Testis (tissue), 3 donors: ENCODE measurements around the gene CBX3. TPM values are rescaled to one million over a fixed set of nuclear protein-coding genes. Genes with fewer than 3 reads are reported as not detected.

Experiments used
- DNase-seq: peaks from one replicate; pipeline ENCODE4 v3.0.0-alpha.2; 2019
- H3K27ac ChIP-seq, 2 donors: fragments of 200-600 bp; sonication (generic); one replicate each; pipeline ENCODE4 v1.5.1; 2019
- H3K27me3 ChIP-seq: fragments of 200-600 bp; sonication (generic); one replicate; pipeline ENCODE4 v1.5.1; 2019
- H3K36me3 ChIP-seq: fragments of 200-600 bp; sonication (generic); one replicate; pipeline ENCODE4 v1.5.1; 2017; ENCODE audit warnings: low read depth; ENCODE audit errors: missing control alignments
- H3K4me1 ChIP-seq: fragments of 200-600 bp; sonication (generic); one replicate; pipeline ENCODE4 v1.5.1; 2019
- H3K4me3 ChIP-seq, 2 donors: fragments of 200-600 bp; sonication (generic); one replicate each; pipeline ENCODE4 v1.5.1; 2017 to 2019
- H3K9me3 ChIP-seq: fragments of 200-600 bp; sonication (generic); one replicate; pipeline ENCODE4 v1.5.1; 2017
- POLR2A ChIP-seq: fragments of 450-650 bp; IDR thresholded peaks from one replicate; pipeline ENCODE4 v1.6.1; 2017; ENCODE audit warnings: antibody characterized with exemption, mild to moderate bottlenecking, moderate library complexity
- WGBS, 2 donors: methylation state at CpG; one replicate each; pipeline ENCODE4 v1.1.5; 2018; 5-methylcytosine and 5-hydroxymethylcytosine counted together
- intact Hi-C: fragments of 100-400 bp; cut with DNase I; formaldehyde crosslinking; loops from one replicate; pipeline ENCODE4 v1.15.1; 2023; ENCODE audit warnings: low total_unique reads
- polyA plus RNA-seq: library from polyadenylated mRNA; stranded (reverse); fragments of 350-450 nt; fragmentation: Illumina TruSeq; extraction: RNeasy Lipid Tissue Mini Kit (QIAGEN cat#74804); gene quantifications from one replicate; pipeline ENCODE4 v1.2.3, GENCODE V29; 2014; ENCODE audit warnings: low read depth, low replicate concordance; ENCODE audit not compliant: insufficient read depth
- total RNA-seq, 2 donors: library from RNA; depleted of rRNA; stranded (reverse); fragments of >200 nt; gene quantifications; one replicate each; pipeline ENCODE4 v1.2.3, GENCODE V29; 2016
- TF ChIP-seq, protein P1 (sequence below), 3 experiments: fragments of 450-650 bp in 2 of 3; fragments of 200-600 bp in 1 of 3; sonication (generic) in 1 of 3; IDR thresholded peaks; one replicate each; pipeline ENCODE4 v1.5.1; 2016 to 2019; ENCODE audit warnings: antibody characterized with exemption in 3 of 3, mild to moderate bottlenecking in 2 of 3, moderate library complexity in 1 of 3

The CBX3 gene
- total and polyA plus RNA-seq, 3 donors from 2014 or later: 95.7 to 137 (median 116) TPM

DNA sequence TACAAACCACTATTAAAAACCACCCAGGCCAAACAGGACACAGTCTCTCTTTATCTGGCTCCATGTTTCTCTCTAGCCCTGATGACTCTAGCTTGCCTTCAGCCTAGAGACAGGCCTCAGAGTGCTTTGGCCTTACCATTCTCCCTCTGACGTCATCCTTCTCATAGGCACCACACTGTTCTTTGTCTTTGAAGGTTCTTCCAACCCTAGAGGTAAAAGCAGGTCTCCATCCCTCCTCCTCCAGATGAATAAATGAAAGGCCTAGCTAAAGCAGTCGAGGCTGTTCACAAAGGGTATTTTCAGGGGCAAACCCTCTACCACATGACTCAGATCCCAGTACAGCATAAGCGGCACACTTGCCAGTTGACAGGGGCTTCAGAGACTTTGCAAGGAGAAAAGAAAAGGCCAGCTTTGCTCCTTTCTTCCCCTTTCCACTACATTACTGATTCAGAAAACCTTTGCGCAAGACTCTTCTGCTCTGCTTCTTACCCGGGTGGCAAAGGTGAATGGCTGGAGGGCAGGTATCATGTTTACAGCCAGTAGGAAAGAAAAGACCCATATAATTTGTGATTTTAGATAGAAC, 34.8 kb upstream of the CBX3 start:
- no peaks in the 10 kb centered on the region for H3K27me3 ChIP-seq
- no peak overlapping the region for H3K27ac ChIP-seq
- no peaks in the 10 kb centered on the region for H3K36me3 ChIP-seq
- no peaks in the 10 kb centered on the region for H3K4me1 ChIP-seq
- no peak overlapping the region for H3K4me3 ChIP-seq
- WGBS, 2 donors: 80 to 84% methylated on average over 5 of the region's 5 CpGs
- intact Hi-C loops: no loop called here
- TF ChIP-seq POLR2A: no peak
- TF ChIP-seq, protein P1, sequence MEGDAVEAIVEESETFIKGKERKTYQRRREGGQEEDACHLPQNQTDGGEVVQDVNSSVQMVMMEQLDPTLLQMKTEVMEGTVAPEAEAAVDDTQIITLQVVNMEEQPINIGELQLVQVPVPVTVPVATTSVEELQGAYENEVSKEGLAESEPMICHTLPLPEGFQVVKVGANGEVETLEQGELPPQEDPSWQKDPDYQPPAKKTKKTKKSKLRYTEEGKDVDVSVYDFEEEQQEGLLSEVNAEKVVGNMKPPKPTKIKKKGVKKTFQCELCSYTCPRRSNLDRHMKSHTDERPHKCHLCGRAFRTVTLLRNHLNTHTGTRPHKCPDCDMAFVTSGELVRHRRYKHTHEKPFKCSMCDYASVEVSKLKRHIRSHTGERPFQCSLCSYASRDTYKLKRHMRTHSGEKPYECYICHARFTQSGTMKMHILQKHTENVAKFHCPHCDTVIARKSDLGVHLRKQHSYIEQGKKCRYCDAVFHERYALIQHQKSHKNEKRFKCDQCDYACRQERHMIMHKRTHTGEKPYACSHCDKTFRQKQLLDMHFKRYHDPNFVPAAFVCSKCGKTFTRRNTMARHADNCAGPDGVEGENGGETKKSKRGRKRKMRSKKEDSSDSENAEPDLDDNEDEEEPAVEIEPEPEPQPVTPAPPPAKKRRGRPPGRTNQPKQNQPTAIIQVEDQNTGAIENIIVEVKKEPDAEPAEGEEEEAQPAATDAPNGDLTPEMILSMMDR (IDR thresholded peaks at IDR 0.05): no peak
- DNase-seq: no peak
- no peaks in the 10 kb centered on the region for H3K9me3 ChIP-seq

DNA sequence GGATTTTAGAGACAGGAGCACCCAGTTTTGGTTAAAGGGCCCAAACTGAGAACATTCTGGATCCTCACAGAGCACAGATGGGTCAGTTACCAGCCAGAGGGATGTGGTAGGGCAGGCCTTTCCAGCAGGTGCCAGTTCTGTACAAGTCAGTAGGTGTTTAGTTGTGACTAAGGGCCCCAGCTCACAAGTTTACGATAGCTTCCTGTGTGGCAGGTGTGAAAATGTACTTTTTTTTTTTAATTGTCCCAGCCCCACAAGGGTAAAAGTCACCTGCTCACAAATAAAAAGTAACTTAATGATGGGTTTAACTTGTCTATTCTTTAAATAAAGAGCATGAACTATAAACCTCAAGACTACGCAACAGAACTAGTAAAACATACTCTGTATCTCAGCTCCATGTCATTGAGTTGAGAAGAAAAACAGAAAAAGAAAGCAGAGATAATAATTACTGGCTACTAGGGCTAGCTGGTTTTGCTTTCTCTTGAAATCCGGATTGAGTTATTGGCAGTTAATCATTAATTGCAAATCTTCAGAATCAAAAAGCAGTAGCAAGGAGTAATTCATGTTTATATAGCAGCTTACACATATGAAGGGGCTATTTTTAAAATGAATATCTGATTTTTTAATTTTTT, 34.1 kb upstream of the CBX3 start:
- DNase-seq: no peak
- no peaks in the 10 kb centered on the region for H3K27me3 ChIP-seq
- H3K4me3 ChIP-seq: no peak overlapping the region
- TF ChIP-seq, protein P1 (IDR thresholded peaks at IDR 0.05): no peak
- TF ChIP-seq POLR2A: no peak
- WGBS, 2 donors: 93 to 97% methylated on average over 3 of the region's 3 CpGs
- no peaks in the 10 kb centered on the region for H3K36me3 ChIP-seq
- H3K27ac ChIP-seq: no peak overlapping the region
- H3K4me1 ChIP-seq: no peaks in the 10 kb centered on the region
- intact Hi-C loops: no loop called here
- H3K9me3 ChIP-seq: no peaks in the 10 kb centered on the region

GRCh38 chr7:26168458-26169023, 33.0 kb upstream of the CBX3 start:
- Histone ChIP-seq H3K36me3 (no peaks in the 10 kb centered on the region), H3K9me3 (no peaks in the 10 kb centered on the region), H3K27me3 (no peaks in the 10 kb centered on the region), H3K4me3 (no peak overlapping the region), H3K4me1 (no peaks in the 10 kb centered on the region), H3K27ac (no peak overlapping the region)
- intact Hi-C loops: no loop called here
- TF ChIP-seq POLR2A: no peak
- TF ChIP-seq, protein P1 (IDR thresholded peaks at IDR 0.05): no peak
- 91% methylated on average over 6 of the region's 6 CpGs for WGBS, 2 donors
- no peak for DNase-seq

- H3K4me1 ChIP-seq: no peaks in the 10 kb centered on the region
- no peaks in the 10 kb centered on the region for H3K36me3 ChIP-seq
- no peak for TF ChIP-seq POLR2A
- TF ChIP-seq, protein P1 (IDR thresholded peaks at IDR 0.05): no peak
- no peak overlapping the region for H3K27ac ChIP-seq
- intact Hi-C loops: no loop called here
- DNase-seq: no peak
- 85 to 94% methylated on average over 2 to 3 of the region's 3 CpGs for WGBS, 2 donors
- no peaks in the 10 kb centered on the region for H3K27me3 ChIP-seq
- no peaks in the 10 kb centered on the region for H3K9me3 ChIP-seq
- no peak overlapping the region for H3K4me3 ChIP-seq
Observed at GRCh38 chr7:26169271-26169670, 32.3 kb upstream of the CBX3 start.
